BE2C (cell line): ENCODE results near the gene YAP1.

Experiments
- DNase-seq: peaks from one replicate; pipeline ENCODE4 v3.0.0-alpha.2; 2020
- H3K27me3 ChIP-seq: fragments of 250-450 bp; sonication (Bioruptor Pico); 2 replicates; pipeline ENCODE4 v1.5.1; 2020; ENCODE audit warnings: mild to moderate bottlenecking
- H3K36me3 ChIP-seq: fragments of 250-450 bp; sonication (Bioruptor Pico); 2 replicates; pipeline ENCODE4 v1.5.1; 2020; ENCODE audit warnings: mild to moderate bottlenecking
- H3K4me1 ChIP-seq: fragments of 250-450 bp; sonication (Bioruptor Pico); 2 replicates; pipeline ENCODE4 v1.5.1; 2020
- H3K4me3 ChIP-seq: 2 replicates; pipeline ENCODE4 v1.5.1; 2011; ENCODE audit warnings: low read depth, low read length
- H3K9me3 ChIP-seq: fragments of 250-450 bp; sonication (Bioruptor Pico); 2 replicates; pipeline ENCODE4 v1.5.1; 2020
- TF ChIP-seq, protein P1 (sequence below): IDR thresholded peaks from 2 replicates; pipeline ENCODE4 v1.5.1; 2012; ENCODE audit warnings: mild to moderate bottlenecking, low read depth, low read length

Gene YAP1

DNA sequence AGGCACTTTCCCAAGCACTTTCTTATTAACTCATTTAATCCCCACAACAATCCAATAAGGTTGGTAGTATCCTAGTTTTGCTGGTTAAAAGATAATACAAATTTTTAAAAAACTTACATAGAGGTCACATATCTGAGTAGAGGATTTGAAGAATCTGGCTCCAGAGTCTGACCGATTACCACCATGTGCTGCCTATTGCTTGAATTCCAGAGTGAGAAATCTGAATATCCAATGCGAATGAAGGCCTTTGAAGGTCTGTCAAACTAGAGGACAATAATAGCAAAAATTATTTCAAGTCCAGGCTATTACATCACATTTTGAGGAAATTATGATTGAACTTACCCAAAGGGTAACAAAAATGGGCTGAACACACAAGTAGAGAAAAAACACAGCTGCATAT lies 129.2 kb downstream of the YAP1 start:
- Histone ChIP-seq H3K4me3 (no peak overlapping the region), H3K4me1 (no peaks in the 10 kb centered on the region), H3K9me3 (no peaks in the 10 kb centered on the region), H3K36me3 (no peaks in the 10 kb centered on the region), H3K27me3 (peaks cover 6% of the 10 kb centered on the region)
- TF ChIP-seq, protein P1, sequence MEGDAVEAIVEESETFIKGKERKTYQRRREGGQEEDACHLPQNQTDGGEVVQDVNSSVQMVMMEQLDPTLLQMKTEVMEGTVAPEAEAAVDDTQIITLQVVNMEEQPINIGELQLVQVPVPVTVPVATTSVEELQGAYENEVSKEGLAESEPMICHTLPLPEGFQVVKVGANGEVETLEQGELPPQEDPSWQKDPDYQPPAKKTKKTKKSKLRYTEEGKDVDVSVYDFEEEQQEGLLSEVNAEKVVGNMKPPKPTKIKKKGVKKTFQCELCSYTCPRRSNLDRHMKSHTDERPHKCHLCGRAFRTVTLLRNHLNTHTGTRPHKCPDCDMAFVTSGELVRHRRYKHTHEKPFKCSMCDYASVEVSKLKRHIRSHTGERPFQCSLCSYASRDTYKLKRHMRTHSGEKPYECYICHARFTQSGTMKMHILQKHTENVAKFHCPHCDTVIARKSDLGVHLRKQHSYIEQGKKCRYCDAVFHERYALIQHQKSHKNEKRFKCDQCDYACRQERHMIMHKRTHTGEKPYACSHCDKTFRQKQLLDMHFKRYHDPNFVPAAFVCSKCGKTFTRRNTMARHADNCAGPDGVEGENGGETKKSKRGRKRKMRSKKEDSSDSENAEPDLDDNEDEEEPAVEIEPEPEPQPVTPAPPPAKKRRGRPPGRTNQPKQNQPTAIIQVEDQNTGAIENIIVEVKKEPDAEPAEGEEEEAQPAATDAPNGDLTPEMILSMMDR = no peak
- DNase-seq = no peak

DNA sequence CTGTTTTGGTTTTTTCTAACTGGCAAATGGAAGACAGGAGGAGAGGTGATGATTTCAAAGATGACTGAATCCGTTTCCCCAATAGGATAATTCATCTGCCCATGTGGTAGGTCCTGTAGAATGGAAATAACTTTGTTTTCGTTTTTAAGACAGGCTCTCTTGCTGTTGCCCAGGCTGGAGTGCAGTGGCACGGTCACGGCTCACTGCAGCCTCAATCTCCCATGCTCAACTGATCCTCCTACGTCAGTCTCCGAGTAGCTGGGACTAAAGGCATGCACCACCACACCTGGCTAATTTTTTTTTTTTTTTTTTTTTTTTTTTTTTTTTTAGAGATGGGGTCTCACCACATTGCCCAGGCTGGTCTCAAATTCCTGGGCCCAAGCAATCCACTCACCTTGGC lies 129.7 kb downstream of the YAP1 start:
- Histone ChIP-seq H3K27me3 (peaks cover 1% of the 10 kb centered on the region), H3K36me3 (no peaks in the 10 kb centered on the region), H3K4me1 (no peaks in the 10 kb centered on the region), H3K4me3 (no peak overlapping the region), H3K9me3 (no peaks in the 10 kb centered on the region)
- TF ChIP-seq, protein P1 = no peak
- no peak for DNase-seq

DNA sequence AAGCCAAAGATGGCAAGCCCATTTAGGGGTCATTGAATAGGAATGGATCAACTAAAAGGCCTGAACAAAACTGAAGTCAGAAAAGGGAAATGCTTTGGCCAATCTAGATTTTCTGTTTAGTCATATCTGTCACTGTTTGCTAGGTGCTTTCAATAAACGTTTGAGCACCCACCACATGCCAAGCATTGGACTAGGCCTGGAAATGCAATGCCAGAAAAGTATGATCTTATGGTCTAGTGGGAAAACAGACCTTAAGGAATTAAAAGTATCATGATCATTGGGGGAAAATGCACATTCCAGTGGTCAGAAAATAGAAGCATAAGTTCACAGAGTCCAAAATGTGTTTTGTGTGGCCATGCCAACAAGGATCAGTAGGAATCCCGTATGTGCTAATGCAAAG lies 130.3 kb downstream of the YAP1 start:
- Histone ChIP-seq H3K36me3 (no peaks in the 10 kb centered on the region), H3K27me3 (no peaks in the 10 kb centered on the region; the same call in 1 of the 2 replicates), H3K4me1 (no peaks in the 10 kb centered on the region), H3K9me3 (no peaks in the 10 kb centered on the region), H3K4me3 (no peak overlapping the region)
- TF ChIP-seq, protein P1 = no peak
- no peak for DNase-seq

DNA sequence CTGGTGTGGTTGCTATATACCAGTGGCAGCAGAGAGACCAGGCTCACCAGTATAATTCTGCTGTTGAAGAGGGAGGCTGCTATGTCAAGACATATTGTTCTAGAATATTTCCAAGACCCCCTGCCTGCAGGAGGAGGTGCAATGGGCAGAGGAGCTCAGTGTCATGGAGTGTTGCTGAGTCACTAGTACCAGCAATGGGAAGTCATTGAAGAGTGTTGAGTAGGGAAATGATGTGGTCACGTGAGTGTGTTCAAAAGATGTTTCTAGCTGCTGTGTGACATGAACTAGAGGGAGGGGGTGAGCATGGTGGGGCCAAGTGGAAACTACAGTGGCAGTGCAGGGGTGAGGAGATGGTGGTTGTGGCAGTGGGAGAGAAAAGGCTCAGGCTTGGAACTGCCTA lies 130.8 kb downstream of the YAP1 start:
- H3K4me3 ChIP-seq = no peak overlapping the region
- DNase-seq = no peak
- no peaks in the 10 kb centered on the region for H3K36me3 ChIP-seq
- no peaks in the 10 kb centered on the region for H3K4me1 ChIP-seq
- no peaks in the 10 kb centered on the region for H3K9me3 ChIP-seq
- TF ChIP-seq, protein P1 = no peak
- no peaks in the 10 kb centered on the region for H3K27me3 ChIP-seq

DNA sequence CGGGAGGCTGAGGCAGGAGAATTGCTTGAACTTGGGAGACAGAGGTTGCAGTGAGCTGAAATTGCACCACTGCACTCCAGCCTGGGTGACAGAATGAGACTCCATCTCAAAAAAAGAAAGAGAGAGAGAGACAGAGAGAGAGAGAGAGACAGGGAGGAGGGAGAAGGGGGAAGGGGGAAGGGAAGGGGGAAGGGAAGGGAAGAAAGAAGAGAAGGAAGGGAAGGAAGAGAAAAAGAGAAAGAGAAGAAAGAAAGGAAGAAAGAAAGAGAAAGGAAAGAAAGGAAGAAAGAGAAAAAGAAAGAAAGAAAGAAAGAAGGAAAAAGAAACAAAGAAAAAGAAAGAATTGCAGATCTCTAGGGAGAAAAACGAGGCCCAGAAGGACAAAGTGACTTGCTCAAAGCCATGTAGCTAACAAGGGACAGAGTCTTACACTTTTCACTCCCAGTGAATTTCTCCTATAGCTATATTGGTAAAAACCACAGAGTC lies 133.2 kb downstream of the YAP1 start:
- no peaks in the 10 kb centered on the region for H3K36me3 ChIP-seq
- H3K4me1 ChIP-seq = no peaks in the 10 kb centered on the region
- no peak overlapping the region for H3K4me3 ChIP-seq
- TF ChIP-seq, protein P1 = no peak
- no peak for DNase-seq
- no peaks in the 10 kb centered on the region for H3K9me3 ChIP-seq
- H3K27me3 ChIP-seq = no peaks in the 10 kb centered on the region

DNA sequence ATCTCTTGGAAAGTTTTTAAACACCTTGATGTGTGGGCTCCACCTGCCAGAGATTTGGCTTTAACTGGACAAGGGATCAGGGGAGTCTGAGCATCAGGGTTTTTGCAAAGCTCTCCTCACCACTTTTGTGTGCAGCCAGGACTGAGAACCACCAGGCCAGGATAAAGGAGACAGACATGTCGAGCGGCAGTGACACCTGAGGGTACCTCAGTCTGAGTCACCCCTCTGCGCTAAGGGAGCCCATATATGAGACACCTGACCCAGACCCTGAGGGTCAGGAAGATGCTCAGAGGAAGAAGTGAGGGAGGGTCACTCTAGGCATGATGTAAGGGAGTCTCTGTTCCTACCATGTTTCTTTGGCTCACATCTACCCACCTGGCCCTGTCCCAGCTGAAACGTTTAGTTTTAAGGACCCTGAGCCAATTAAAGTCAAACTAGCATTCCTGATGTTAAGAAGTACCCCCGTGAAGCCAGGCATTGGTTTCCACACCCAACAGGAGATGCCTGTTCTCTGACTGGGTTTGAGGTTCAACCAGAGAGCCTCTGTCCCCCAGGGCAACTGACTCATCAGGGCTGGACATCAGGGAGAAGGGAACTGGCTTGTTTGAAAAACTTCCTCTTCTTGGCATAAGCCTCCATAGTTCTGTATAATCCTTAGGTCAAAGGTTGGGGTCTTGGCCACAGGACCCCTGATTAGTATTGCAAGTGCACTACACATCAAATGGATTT lies 134.6 kb downstream of the YAP1 start:
- TF ChIP-seq, protein P1 = no peak
- no peak overlapping the region for H3K4me3 ChIP-seq
- H3K36me3 ChIP-seq = no peaks in the 10 kb centered on the region
- H3K4me1 ChIP-seq = no peaks in the 10 kb centered on the region
- no peak for DNase-seq
- no peaks in the 10 kb centered on the region for H3K9me3 ChIP-seq
- no peaks in the 10 kb centered on the region for H3K27me3 ChIP-seq
